MG63 (cell line): ENCODE data around the gene CFAP73. TPM values are rescaled to one million over a fixed set of nuclear protein-coding genes. Genes with fewer than 3 reads are reported as not detected.
"Not testable (repeated sequence)": the region's sequence is repeated elsewhere in the genome, so short reads cannot be mapped to it uniquely, and the experiment has no call there.

Source experiments
- DNase-seq: peaks from one replicate; pipeline ENCODE4 v3.0.0-alpha.2; 2020
- H3K27me3 ChIP-seq: fragments of 250-450 bp; sonication (Bioruptor Pico); 2 replicates; pipeline ENCODE4 v1.5.1; 2020; ENCODE audit warnings: mild to moderate bottlenecking, moderate library complexity
- H3K36me3 ChIP-seq: fragments of 250-450 bp; sonication (Bioruptor Pico); 2 replicates; pipeline ENCODE4 v1.5.1; 2020; ENCODE audit warnings: mild to moderate bottlenecking, moderate library complexity
- H3K4me3 ChIP-seq: fragments of 250-450 bp; sonication (Bioruptor Pico); 2 replicates; pipeline ENCODE4 v1.5.1; 2020; ENCODE audit warnings: mild to moderate bottlenecking, moderate library complexity
- H3K9me3 ChIP-seq: fragments of 250-450 bp; sonication (Bioruptor Pico); 2 replicates; pipeline ENCODE4 v1.5.1; 2020; ENCODE audit warnings: mild to moderate bottlenecking, moderate library complexity
- total RNA-seq: library from RNA; depleted of rRNA; stranded (reverse); fragments of >200 nt; shearing (Covaris generic); gene quantifications from 2 replicates; pipeline ENCODE4 v1.2.3, GENCODE V29; 2014; ENCODE audit warnings: low replicate concordance

CFAP73 gene
- total RNA-seq, 1 experiment from 2014 or later, result not detected

DNA sequence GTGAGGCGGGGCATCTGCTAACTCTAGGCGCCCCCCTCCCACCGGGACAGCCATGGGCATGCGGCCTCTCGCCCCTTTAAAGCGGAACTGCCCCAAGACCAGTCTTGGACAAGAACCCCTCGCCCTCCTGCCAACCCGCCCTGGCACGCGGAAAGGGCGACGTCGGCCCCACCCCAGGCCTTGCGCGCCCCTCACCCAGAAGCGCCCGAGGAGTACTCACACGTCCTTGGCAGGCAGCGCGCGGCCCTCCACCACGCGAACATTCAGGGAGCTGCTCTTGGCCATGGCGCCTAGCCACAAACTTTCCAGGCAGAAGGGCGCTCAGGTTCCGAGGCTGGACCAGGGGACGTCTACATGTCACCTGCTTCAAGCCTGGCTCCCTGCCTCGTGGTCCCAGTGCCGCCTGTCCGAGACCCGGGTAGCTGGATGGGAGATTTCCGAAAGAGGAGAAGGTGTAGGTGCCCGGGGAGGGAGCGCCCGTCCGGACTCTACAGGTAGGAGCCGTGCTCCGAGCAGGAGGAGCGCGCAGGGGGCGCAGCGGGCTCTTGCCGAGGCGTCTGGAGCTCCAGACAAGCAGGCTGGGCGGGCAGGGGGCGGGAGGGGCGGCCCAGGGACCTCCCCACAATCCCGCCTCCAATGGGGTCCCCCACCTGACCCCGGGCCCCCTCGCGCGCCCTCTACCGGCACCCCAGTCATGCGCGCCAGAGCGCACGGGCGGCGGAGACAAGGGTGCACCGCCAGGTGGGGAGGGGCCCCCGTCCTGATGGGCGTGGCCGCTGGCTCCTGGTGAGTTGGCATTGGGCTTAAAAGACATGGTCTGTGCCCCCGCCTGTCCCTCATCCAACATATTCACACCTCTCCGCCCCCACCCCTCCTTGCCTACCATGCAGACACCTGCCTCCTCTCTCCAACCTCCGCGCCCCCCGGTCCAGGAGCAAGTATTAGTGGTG, 14.1 kb upstream of the CFAP73 start, which contains the start of gene RASAL1:
RASAL1 (minus strand) TSS at position 584 of the 950 bp plus-strand sequence; CDS start at position 285, 299 bp downstream.
- no peak for DNase-seq
- no peaks in the 10 kb centered on the region for H3K36me3 ChIP-seq
- no peaks in the 10 kb centered on the region for H3K27me3 ChIP-seq
- H3K9me3 ChIP-seq, result no peaks in the 10 kb centered on the region
- H3K4me3 ChIP-seq, result no peak within 1 kb of the TSS

DNA sequence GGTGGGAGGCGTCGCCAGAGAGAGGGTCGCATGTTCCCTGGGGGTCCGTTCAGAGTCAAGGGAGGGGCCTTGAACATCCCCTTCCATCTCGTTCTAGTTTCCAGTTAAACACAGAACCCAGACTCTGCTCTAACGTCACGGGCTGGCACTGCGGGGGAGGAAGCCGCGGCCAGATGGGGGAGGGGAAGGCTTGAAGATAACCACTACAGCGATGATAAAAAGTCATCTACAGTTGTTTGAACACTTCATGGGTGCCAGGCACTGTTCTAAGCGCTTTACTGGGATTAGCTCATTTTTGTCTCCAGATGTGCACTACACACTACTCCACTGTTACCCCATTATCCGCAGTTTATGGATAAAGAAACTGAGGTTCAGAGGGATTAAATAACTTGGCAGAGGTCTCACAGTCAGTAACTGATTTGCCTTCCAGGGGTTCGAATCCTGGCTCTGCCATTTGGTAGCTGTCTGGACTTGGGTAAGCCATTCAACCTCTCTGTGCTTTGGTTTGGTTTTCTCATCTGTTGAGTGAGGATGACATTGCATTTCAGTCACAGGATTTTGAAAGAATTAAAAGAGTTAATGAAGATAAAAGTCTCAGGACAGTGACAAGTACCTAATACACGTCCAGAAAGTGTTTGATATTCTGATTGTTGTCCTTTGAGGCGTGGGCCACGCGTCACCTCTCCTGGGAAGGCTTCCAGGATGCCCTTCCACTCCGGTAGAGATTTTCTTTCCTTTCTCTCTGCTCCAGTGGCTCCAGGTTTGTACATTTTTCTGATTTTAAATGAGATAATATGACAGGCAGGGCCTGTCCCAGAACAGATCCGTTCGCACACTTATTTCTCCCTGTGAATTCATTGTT, 13.2 kb upstream of the CFAP73 start:
- Histone ChIP-seq H3K36me3 (no peaks in the 10 kb centered on the region), H3K27me3 (no peaks in the 10 kb centered on the region), H3K4me3 (no peak overlapping the region), H3K9me3 (no peaks in the 10 kb centered on the region)
- DNase-seq, result no peak

DNA sequence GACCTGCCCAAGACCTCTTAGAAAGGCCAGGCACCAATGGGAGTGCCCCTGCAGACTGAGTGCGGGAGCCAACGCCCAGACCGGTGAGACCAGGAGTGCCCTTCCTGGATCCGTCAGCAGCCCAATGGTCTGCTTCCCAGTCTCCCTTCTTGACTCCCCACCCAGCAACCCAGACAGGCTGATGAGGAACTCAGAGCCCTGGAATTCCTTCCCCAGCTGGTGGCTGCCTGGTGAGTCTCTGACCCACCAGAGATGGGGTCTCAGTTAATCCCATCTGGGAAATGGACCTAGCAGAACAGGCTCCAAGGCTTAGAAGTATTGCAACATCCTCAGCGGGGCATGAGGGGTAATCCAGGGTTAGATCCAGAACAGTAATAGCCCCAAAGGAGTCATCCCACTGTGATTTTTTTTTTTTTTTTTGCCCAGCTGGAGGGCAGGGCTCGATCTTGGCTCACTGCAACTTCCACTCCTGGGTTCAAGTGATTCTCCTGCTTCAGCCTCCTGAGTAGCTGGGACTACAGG, 12.5 kb upstream of the CFAP73 start:
- no peak for DNase-seq
- no peak overlapping the region for H3K4me3 ChIP-seq
- H3K36me3 ChIP-seq, result no peaks in the 10 kb centered on the region
- H3K9me3 ChIP-seq, result no peaks in the 10 kb centered on the region
- no peaks in the 10 kb centered on the region for H3K27me3 ChIP-seq

DNA sequence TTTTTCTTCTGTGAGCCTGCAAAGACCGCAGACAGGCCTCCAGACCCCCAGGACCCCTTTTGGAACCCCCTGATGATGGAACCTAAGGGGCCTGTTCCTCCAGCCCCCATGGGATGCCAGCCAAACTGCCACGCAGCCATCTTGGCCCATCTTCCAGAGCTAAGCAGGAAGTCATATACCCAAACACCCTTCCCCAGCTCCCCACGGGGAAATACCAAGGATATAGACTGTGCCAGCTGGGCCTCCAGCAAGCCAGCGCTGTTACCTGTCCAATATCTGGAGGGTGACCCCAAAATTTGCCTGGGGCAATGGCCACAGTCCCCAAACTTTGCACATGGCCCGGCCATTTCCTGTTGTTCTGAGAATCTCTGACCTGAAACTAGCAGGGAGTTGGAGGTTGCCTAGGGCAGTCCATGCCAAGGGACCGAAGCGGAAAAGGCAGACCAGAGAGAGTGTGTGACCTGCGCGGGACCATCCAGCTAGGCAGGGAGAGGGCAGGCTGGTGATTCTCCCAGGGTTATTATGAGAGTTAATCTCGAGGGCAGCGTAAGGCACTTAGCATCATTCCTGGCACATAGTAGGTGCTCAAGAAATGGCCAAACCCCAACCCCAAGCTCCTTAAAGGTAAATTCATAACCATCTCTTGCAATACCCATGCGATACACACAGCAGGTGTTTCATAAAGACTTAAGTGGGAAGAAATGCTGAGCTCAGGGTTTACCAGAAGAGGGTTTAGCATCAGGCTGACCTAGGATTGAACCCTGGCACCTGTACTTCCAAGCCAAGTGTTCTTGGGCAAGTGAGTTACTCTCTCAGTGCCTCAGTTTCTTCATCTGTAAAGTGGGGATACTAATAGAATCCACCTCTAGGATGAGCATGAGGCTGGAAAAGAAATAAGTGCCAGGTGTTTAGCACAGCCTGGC, 11.4 kb upstream of the CFAP73 start:
- H3K36me3 ChIP-seq, result no peaks in the 10 kb centered on the region
- no peak for DNase-seq
- H3K4me3 ChIP-seq, result no peak overlapping the region
- no peaks in the 10 kb centered on the region for H3K27me3 ChIP-seq
- no peaks in the 10 kb centered on the region for H3K9me3 ChIP-seq

DNA sequence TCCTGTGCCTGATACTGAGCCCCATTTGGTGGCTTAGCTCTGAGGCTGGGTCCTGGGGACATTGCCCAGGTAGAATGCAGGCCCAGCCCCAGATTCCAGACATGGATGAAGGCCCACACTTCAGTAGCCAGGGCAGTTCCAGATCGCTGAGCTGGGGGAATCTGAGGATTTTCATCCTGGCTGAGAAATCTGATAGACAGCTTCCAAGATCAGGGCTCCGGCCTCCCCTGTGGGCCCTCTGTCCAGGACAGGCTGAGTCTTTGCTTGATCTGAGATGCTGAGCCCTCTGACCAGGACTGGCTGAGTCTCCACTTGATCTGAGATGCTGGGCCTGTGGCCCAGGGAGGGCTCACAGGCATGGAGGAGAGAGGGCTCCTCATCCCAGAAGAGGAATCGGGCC, 10.7 kb upstream of the CFAP73 start:
- H3K9me3 ChIP-seq, result no peaks in the 10 kb centered on the region
- no peaks in the 10 kb centered on the region for H3K27me3 ChIP-seq
- DNase-seq, result no peak
- H3K36me3 ChIP-seq, result no peaks in the 10 kb centered on the region
- no peak overlapping the region for H3K4me3 ChIP-seq

DNA sequence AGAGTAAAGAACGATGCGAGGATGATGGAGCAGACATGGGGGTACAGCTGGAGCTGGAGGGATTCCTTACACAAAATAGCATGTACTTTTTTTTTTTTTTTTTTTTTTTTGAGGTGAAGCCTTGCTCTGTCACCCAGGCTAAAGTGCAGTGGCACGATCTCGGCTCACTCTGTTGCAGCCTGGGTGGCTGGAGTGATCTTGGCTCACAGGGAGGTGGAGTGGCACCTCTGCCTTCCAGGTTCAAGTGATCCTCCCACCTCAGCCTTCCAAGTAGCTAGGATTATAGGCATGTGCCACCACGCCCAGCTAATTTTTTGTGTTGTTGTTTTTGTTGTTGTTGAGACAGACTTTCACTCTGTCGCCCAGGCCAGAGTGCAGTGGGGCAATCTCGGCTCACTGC, 8.8 kb upstream of the CFAP73 start:
- Histone ChIP-seq H3K36me3 (no peaks in the 10 kb centered on the region), H3K9me3 (no peaks in the 10 kb centered on the region), H3K27me3 (no peaks in the 10 kb centered on the region), H3K4me3 (no peak overlapping the region)
- no peak for DNase-seq

DNA sequence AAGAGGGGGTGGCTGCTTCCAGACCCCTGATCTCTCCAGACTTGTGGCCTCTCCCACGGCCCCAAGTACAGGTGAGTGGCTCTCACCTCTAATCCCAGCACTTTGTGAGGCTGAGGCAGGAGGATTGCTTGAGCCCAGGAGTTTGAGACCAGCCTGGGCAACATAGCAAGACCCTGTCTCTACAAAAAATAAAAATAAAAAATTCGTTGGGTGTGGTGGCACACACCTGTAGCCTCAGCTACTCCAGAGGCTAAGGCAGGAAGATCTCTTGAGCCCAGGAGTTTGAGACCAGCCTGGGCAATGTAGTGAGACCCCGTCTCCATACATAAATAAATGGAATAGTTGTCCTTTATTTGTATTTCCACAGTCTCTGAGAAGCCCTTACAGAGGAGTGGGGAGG, 7.8 kb upstream of the CFAP73 start:
- H3K27me3 ChIP-seq, H3K9me3 ChIP-seq, H3K4me3 ChIP-seq, DNase-seq, H3K36me3 ChIP-seq: not testable (repeated sequence)

DNA sequence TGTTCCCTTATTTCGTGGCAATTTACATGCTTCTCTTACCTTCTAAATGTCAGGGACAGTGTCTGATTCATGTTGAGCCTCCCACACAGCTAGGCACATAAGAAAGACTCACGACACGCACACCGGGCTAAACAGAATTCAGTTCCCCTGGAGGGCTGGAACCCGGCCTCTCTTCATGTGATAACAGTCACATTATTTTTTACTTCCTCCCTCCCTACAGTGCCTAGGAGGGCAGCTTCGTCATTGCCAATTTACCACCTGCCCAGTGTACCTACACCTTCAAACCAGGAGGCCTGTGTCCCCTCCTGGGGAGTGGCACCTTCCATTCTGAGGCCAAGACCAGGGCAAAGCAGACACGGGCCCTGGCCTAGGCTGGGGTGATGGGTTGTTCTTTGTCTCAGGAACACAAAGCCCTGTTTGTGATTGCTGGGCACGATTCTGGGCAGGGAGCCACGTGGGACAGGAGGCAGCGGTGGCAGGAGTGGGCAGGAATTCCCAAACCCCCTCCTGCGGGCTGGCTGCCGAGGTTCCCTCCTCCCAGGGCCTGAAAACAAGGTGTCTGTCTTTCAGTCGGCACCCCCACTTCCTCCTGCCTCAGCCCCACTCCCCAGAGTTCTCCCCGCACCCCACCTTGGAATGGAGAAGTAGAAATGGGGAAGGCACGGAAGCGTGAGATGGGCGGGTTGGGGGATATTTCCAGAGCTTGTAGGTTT, 7.2 kb upstream of the CFAP73 start:
- Histone ChIP-seq H3K9me3 (no peaks in the 10 kb centered on the region), H3K36me3 (no peaks in the 10 kb centered on the region), H3K4me3 (no peak overlapping the region), H3K27me3 (no peaks in the 10 kb centered on the region)
- DNase-seq, result no peak

DNA sequence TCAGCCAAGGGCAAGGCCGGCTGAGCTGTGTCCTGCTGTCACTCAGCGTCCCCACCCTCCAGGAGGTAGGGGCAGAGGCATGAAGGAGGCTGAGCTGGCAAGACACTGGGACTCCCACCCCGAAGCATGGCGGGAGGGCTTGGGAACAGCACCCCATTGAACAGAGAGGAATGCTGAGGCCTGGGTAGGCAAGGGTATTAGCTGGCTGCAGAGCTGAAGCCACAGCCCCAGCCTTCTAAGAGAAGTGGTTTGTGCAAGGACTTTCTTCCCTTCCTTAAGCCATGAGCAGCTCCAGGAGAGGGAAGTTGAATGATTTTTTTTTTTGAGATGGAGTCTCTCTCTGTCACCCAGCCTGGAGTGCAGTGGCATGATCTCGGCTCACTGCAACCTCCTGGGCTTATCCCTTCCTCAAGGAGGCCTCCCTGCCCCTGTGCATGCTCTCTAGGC, 6.6 kb upstream of the CFAP73 start:
- Histone ChIP-seq H3K27me3 (no peaks in the 10 kb centered on the region), H3K4me3 (no peak overlapping the region), H3K36me3 (no peaks in the 10 kb centered on the region), H3K9me3 (no peaks in the 10 kb centered on the region)
- DNase-seq, result no peak

DNA sequence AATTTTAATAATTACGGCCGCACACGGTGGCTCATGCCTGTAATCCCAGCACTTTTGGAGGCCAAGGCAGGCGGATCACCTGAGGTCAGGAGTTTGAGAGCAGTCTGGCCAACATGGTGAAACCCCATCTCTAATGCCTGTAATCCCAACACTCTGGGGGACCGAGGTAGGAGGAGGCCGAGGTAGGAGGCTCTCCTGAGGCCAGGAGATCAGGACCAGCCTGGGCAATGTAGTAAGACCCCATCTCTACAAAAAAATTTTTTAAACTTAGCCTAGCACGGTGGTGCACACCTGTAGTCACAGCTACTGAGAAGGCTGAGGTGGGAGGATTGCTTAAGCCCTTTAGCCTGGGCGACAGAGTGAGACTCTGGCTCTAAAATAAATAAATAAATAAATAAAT, 5.6 kb upstream of the CFAP73 start:
- Histone ChIP-seq H3K27me3 (no peaks in the 10 kb centered on the region), H3K9me3 (no peaks in the 10 kb centered on the region), H3K36me3 (no peaks in the 10 kb centered on the region), H3K4me3 (no peak overlapping the region)
- no peak for DNase-seq

DNA sequence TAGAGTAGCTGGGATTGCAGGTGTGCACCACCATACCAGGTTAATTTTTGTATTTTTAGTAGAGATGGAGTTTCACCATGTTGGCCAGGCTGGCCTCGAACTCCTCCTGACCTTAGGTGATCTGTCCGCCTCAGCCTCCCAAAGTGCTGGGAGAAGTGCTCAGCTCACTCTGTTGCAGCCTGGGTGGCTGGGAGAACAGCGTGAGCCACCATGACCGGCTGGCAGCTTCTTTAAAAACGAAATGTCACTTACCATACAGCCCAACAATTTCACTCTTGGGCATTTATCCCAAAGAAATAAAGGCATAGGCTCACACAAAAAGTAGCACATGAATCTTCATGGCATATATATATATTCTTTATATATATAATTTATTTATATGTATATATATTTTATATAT, 4.7 kb upstream of the CFAP73 start:
- no peaks in the 10 kb centered on the region for H3K36me3 ChIP-seq
- DNase-seq, result no peak
- no peak overlapping the region for H3K4me3 ChIP-seq
- no peaks in the 10 kb centered on the region for H3K27me3 ChIP-seq
- no peaks in the 10 kb centered on the region for H3K9me3 ChIP-seq

DNA sequence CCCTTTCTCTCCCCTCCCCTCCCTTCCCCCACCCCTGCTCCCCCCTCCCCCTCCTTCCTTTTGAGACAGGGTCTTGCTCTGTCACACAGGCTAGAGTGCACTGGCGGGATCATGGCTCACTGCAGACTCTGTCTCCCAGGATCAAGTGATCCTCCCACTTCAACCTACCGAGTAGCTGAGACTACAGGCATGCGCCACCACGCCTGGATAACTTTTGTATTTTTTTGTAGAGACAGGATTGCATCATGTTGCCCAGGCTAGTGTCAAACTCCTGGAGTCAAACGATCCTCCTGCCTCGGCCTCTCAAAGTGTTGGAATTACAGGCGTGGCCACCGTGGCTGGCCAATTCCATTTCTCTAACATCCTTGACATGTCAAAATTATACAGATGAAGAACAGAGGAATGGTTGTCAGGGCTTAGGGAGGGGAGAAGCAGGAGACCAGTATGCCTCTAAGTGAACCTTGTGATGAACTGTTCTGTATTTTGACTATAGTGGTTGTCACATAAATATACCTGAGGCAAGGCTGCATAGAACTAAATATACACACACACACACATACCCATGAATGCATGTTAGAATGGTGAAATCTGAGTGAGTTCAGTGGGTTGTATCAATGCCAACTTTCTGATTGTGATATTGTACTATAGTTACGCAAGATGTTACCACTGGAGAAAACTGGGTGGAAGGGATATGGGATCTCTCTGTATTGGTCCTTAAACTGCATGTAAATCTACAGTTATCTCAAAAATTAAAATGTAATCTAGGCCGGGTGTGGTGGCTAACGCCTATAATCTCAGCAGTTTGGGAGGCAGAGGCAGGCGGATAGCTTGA, 3.6 kb upstream of the CFAP73 start:
- Histone ChIP-seq H3K36me3 (no peaks in the 10 kb centered on the region), H3K4me3 (no peak overlapping the region), H3K27me3 (no peaks in the 10 kb centered on the region), H3K9me3 (no peaks in the 10 kb centered on the region)
- DNase-seq, result no peak

DNA sequence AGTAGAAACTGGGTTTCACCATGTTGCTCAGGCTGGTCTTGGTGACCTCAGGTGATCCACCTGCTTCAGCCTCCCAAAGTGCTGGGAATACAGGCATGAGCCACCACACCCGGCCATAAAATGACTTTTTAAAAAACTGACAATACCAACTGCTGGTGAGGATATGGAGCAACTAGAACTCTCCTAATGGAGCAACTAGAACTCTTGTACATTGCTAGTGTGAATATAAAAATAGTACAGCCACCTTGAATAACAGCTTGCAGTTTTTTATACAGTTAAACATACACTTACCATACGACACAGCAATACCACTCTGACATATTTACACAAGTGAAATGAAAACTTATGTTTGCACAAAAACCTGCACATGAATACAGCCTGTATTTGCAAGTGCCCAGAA, 2.5 kb upstream of the CFAP73 start:
- no peak for DNase-seq
- H3K27me3 ChIP-seq, result no peaks in the 10 kb centered on the region
- no peak overlapping the region for H3K4me3 ChIP-seq
- H3K9me3 ChIP-seq, result no peaks in the 10 kb centered on the region
- no peaks in the 10 kb centered on the region for H3K36me3 ChIP-seq

DNA sequence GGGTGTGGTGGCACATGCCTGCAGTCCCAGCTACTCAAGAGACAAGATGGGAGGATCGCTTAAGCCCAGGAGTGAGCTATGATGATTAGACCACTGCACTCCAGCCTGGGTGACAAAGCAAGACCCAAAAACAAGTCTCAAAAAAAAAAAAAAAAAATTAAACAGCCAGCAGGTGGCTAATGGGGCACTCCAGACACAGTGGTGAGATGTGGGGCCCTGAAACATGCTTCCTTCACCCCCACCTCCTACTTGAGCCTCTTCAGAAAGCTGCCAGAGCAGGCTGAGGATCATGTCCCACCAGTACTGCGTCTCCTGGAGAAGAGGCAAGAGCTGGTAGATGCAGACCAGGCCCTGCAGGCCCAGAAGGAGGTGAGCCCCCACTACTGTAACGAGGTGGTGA, 2.1 kb downstream of the CFAP73 start:
- Histone ChIP-seq H3K36me3 (no peaks in the 10 kb centered on the region), H3K9me3 (no peaks in the 10 kb centered on the region), H3K27me3 (peaks cover 19% of the 10 kb centered on the region), H3K4me3 (no peak overlapping the region)
- no peak for DNase-seq

DNA sequence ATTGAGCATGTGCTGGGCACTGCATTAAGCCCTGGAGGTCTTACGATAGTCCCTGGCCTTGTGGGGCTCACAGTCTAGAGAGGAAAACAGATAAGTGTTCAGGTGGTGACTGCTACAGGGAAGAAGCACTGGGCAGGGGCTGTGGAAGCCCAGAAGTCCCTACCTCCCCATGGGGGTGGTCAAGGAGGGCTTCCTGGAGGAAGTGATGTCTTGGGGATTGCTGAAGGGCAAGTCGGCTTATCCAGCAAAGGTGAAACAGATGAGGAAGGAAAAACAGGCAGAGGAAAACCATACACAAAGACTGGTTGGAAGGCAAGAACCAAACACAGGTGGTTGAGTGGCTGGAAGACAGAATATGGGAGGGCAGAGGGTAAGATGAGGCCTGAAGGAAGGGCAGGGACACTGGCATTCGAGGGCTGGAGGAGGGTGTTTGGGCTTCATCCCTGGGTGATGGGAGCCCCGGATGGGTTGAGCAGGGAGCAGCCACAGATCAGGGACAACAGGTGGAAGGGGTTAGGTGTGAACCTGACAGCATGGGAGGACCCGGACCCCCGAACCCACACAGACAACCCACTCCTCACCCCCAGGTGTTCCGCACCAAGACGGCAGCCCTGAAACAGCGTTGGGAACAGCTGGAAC, 2.8 kb downstream of the CFAP73 start:
- DNase-seq, result no peak
- Histone ChIP-seq H3K36me3 (no peaks in the 10 kb centered on the region), H3K4me3 (no peak overlapping the region), H3K27me3 (peaks cover 19% of the 10 kb centered on the region), H3K9me3 (no peaks in the 10 kb centered on the region)
